NCI-H446 treated with DMSO at 0.1 percent for 48 hours (cell line): Measurements from ENCODE around the gene CTNNBIP1.
"Not testable (repeated sequence)": the region's sequence is repeated elsewhere in the genome, so short reads cannot be mapped to it uniquely, and the experiment has no call there.

Source experiments
- DNase-seq: peaks from one replicate; lab custom pipeline; 2025; lab: John Stamatoyannopoulos, UW

The CTNNBIP1 gene

GRCh38 chr1:9833632-9834031, 76.4 kb downstream of the CTNNBIP1 start:
- DNase-seq, result no peak

DNA sequence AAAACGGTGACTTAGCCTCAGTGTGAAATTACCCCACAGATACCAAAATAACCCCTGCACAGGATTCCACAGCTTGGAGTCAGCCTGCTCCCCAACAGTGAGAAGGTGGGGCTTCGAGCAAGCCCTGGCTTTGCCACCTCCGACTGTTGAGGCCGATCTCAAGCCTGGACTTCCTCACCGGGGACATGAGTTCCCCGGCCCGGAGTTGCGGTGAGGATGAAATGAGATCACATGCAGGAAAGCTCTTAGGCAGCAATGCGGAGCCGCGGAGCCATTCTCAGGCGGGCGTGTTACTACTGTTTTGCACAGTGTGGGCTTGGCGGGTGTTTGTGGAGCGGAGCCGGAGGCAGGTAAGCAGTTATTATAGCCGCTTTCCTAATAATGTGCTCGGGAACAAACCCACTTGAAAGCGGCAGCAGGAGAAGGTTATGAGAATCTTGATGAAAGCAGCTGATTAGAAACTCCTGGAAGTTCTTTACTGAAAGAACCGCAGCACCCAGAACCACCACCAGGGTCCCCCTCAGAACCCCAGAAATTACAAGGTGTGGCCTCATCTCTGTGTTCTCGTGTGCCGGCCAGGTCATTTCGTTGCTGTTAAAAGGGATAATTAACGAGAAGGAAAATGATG, 82.4 kb downstream of the CTNNBIP1 start:
- no peak for DNase-seq

GRCh38 chr1:9826616-9827015, 83.5 kb downstream of the CTNNBIP1 start:
- no peak for DNase-seq

DNA sequence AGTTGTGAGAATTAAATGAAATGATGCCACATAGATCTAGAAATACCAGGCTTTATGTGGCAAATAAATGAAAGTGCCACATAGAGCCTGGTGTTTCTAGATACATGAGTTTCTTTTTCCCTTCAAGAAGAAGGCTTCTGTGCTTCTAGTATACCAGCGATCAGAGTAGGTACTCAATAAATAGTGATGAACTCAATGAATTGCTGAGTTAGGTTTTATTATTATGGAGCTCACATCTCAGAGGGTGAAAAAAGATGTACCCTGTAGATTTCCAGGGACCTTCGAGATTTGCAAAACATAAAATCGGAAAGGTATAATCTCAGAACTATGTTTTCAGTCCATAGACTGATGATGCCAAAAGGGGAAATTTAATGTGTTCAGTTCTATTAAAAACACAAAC, 84.0 kb downstream of the CTNNBIP1 start:
- no peak for DNase-seq

- peak; percentile 84 for DNase-seq
Measured at GRCh38 chr1:9825093-9826074, 84.7 kb downstream of the CTNNBIP1 start.

DNA sequence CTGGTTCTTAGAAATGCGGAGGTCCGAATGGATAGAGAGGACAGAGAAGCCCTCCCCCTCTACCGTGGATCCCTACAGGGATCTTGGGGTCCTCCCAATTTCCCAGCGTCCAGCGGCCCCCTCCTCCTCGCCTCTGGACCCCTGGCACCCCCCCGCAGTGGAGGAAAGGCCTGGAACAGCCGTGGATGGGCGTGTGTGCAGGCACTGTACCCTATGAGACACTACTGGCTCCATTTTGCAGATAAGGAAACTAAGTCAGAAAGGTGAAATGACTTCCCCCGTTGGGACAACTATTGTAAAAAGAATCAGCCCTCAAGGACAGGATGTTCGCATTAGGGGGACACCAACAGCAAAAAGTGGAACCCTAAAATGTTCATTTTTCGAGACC, 85.4 kb downstream of the CTNNBIP1 start:
- no peak for DNase-seq

DNA sequence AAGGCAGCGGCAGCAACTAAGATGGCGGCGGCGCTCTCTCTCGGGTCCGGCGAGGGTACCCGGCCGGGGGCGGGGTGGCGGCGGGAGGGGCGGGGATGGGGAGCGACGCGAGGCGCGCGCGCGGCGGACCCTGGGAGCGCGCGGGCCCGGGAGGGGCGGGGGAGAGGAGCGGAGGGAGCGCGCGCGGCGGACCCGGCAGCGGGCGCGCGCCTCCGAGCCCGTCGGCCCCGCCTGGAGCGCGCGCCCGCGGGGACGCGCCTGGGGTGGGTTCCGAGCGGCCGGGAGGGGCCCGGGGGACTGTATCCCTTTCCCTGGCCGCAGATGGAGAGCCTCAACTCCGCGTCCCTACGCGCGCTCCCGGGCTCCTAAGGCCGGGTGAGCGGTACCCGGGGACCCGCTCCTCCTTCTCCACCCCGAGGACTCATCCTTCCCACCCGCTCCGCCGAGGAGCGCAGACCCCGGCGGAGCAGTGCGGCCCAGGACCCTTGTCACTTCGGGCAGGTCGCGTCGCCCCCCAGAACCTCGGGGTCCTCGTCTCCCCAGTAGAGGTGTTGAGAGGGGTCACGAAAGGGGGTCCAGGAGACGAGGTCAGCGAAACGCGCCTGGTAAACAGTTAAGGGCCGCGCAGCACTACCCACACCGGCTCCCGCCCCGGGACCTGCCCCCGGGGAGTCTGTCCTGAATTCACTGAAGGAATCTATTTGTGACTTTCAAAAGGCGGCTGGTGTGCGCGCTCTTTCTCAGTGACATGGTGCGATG, 85.9 kb downstream of the CTNNBIP1 start, which contains the start of gene CLSTN1:
Gene CLSTN1 (minus strand): TSS at position 23 of the 759 bp plus-strand sequence. CDS start 232 bp downstream, outside the sequence.
- DNase-seq, result peak; percentile 66

GRCh38 chr1:9823693-9823942, 86.5 kb downstream of the CTNNBIP1 start:
- DNase-seq, result no peak

GRCh38 chr1:9822897-9823692, 87.0 kb downstream of the CTNNBIP1 start:
- DNase-seq, result no peak

DNA sequence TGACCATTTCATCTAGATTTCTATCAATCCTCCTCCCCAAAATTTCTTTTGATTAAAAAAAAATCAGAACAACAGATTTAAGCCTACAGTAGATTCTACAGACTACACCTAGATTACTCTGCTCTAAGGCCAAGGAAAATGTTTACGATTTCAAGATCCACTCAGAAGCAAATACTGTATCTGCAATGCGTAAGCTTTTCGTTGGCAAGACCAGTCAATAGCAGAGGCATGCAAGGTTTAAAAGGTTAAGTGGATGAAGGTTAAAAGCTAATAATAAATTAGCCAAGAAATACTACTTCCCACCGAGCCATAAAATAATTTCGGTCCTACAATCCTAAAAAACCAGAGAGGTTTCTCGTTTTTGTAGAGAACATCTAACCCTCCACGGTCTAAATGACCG, 87.6 kb downstream of the CTNNBIP1 start:
- no peak for DNase-seq

GRCh38 chr1:9821710-9822109, 88.4 kb downstream of the CTNNBIP1 start:
- DNase-seq, result no peak

DNA sequence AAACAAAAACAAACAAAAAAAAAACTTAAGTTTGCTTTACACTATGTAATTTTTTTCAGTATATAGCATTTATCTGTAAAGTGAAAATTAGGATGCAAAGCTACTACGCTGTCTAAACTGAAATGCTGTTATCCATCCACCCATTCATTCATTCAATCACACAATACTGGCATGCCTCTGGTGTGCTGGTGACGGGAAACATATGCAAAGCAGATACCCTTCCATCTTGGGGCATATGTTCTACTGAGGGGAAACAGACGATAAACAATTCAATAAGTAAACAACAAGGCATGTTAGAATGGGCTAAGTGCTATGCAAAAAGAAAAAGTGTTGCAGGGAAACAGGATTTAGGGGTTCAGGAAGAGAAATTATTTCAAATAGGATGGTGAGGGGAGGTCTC, 89.5 kb downstream of the CTNNBIP1 start:
- DNase-seq, result no peak

DNA sequence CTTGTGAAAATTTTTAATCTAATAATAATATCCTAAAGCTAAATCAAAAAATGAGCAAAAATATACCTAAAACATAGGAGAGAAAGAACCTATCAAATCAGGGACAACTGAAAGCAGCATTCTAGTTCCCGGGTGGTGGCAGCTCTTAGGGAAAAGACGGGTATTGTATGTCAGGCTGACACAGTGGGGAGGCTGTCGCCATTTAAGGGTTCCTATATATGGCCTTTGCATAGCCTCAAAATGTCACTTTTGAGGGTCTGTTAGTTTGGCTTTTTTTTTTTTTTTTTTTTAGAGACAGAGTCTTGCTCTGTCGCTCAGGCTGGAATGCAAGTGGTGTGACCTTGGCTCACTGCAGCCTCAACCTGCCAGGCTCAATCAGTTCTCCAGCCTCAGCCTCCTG, 92.3 kb downstream of the CTNNBIP1 start:
- no peak for DNase-seq

DNA sequence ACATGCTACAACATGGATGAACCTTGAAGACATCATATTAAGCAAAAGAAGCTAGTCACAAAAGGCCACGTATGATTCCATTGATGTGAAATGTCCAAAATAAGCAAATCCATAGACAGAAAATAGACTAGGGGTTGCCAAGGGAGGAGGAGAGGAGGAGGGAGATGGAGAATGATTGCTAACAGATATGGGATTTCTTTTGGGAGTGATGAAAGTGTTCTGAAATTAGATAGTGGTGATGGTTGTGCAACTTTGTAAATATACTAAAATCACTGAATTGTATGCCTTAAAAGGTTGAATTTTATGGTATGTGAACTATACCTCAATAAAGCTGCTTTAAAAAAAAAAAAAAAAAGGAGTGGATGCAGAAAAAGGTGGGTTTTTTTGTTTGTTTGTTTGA, 93.9 kb downstream of the CTNNBIP1 start:
- DNase-seq, result no peak

DNA sequence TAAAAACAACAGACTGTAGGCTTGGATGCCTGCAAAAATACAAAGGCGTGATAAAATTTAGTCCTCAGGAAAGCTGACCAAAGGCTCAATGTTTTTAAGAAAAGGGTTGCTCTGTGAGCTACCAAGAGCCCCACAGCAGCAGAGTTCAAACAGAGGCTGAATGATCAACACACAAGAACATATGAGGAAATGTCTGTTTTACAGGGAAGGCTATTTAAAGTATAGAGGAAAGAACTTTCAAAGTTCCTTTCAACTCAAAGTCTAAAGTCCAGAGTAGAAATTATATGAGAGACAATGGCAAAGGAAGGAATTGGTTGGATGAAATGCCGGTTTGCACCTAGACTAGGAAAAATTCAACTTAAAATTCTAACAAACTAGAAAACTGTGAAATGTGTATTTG, 94.9 kb downstream of the CTNNBIP1 start:
- no peak for DNase-seq

GRCh38 chr1:9814619-9815018, 95.5 kb downstream of the CTNNBIP1 start:
- DNase-seq, result no peak

- DNase-seq, result no peak
Measured at GRCh38 chr1:9811239-9811966, 98.7 kb downstream of the CTNNBIP1 start.

DNA sequence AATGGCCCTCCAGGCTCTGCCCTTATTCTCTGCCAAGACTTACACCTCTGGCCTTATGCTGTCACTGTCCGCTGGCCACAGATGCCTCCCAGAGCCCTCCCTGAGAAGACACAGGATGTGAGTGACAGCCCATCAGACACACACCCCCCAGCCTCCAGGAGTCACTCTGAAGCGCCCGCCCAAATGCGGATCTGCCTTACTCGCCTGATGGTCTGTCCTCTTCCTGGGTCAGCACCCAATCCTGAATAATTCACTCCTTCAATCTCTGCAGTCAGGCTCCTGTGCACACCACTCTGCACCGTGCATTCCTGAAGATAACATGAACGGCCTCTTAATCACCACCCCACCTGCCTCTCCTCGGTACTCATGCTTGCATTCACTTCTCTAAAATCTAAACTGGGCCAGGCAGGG, 101.0 kb downstream of the CTNNBIP1 start:
- no peak for DNase-seq

DNA sequence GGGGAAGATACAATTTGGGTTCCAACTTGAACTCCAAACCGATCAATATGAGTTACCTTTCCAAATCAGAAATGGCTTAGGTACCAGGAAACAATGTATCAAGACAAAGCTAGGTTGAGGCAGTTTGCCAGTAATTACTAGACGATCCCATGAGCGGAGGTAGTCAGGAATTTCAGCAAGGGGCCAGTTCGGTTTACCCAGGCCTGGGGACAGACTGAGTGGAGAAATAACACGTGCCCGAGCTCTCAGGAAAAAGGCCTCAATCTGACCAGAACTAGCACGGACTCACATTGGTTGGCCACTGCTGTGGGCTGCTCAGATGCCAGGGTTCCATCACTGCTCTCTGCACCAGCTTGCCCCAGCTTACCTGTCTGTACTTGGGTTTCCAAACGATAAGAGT, 101.6 kb downstream of the CTNNBIP1 start:
- DNase-seq, result no peak

DNA sequence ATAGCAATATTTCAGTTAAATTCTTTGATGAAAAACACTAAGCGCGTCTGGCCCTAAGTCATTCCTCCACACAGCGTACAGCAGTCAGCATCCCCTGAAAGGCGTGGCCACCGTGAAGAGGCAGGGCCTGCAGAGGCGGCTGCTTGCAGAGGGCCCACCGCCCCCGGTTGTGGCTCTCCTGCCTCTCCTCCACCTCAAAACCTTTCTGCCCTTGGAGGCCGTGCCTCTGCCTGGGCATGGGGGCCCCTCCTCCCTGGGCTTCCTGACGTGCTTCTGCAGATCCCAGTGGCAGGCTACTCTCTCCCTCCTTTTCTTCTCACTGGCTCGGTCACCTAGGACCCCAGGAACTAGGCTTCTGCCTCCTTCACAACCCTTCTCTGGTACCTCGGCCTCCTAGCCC, 102.5 kb downstream of the CTNNBIP1 start:
- no peak for DNase-seq

- not testable (repeated sequence) for DNase-seq
Measured at GRCh38 chr1:9805972-9806371, 104.1 kb downstream of the CTNNBIP1 start.
